ENCODE results near the gene SLC16A10. TPM values are rescaled to one million over a fixed set of nuclear protein-coding genes. Genes with fewer than 3 reads are reported as not detected.

The SLC16A10 gene
- total RNA-seq, 1 experiment from 2014 or later = 0.18 TPM

DNA sequence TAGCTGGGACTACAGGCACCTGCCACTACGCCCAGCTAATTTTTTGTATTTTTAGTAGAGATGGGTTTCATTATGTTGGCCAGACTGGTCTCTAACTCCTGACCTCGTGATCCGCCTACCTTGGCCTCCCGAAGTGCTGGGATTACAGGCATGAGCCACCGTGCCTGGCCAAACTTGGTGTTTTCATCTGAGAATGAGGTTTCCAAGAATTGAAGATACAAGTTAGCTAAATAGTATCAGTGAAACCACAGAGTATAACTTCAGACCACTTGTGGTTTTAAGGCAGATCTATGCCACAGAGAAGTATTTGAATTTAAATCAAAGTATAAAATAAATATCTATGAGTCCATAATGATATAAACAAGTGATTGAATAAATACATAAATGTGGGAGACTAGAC is 70.1 kb downstream of the SLC16A10 start:
- BruUV-seq (replicated peaks) = no TSS peak
- H3K9me3 ChIP-seq (ENCODE audit: control insufficient read depth, insufficient read depth, low read depth, low read length) = no peaks in the 10 kb centered on the region; the same call in 1 of the 2 replicates
- POLR2A ChIA-PET = no interaction called here
- no peak for TF ChIP-seq TCF7L2 (IDR thresholded peaks at IDR 0.05; ENCODE audit: low read depth, low read length)
- TF ChIP-seq, protein P1, sequence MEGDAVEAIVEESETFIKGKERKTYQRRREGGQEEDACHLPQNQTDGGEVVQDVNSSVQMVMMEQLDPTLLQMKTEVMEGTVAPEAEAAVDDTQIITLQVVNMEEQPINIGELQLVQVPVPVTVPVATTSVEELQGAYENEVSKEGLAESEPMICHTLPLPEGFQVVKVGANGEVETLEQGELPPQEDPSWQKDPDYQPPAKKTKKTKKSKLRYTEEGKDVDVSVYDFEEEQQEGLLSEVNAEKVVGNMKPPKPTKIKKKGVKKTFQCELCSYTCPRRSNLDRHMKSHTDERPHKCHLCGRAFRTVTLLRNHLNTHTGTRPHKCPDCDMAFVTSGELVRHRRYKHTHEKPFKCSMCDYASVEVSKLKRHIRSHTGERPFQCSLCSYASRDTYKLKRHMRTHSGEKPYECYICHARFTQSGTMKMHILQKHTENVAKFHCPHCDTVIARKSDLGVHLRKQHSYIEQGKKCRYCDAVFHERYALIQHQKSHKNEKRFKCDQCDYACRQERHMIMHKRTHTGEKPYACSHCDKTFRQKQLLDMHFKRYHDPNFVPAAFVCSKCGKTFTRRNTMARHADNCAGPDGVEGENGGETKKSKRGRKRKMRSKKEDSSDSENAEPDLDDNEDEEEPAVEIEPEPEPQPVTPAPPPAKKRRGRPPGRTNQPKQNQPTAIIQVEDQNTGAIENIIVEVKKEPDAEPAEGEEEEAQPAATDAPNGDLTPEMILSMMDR (IDR thresholded peaks at IDR 0.05) = no peak
- TF ChIP-seq, protein P2, sequence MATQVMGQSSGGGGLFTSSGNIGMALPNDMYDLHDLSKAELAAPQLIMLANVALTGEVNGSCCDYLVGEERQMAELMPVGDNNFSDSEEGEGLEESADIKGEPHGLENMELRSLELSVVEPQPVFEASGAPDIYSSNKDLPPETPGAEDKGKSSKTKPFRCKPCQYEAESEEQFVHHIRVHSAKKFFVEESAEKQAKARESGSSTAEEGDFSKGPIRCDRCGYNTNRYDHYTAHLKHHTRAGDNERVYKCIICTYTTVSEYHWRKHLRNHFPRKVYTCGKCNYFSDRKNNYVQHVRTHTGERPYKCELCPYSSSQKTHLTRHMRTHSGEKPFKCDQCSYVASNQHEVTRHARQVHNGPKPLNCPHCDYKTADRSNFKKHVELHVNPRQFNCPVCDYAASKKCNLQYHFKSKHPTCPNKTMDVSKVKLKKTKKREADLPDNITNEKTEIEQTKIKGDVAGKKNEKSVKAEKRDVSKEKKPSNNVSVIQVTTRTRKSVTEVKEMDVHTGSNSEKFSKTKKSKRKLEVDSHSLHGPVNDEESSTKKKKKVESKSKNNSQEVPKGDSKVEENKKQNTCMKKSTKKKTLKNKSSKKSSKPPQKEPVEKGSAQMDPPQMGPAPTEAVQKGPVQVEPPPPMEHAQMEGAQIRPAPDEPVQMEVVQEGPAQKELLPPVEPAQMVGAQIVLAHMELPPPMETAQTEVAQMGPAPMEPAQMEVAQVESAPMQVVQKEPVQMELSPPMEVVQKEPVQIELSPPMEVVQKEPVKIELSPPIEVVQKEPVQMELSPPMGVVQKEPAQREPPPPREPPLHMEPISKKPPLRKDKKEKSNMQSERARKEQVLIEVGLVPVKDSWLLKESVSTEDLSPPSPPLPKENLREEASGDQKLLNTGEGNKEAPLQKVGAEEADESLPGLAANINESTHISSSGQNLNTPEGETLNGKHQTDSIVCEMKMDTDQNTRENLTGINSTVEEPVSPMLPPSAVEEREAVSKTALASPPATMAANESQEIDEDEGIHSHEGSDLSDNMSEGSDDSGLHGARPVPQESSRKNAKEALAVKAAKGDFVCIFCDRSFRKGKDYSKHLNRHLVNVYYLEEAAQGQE (IDR thresholded peaks at IDR 0.05; ENCODE audit: insufficient read depth in 1 of 2, low read depth in 2 of 2, low read length in 1 of 2) = no peak
- TF ChIP-seq SIN3A (IDR thresholded peaks at IDR 0.05; ENCODE audit: borderline replicate concordance, insufficient read depth, low read depth, low read length) = no peak
- no peak for TF ChIP-seq POLR2AphosphoS5 (IDR thresholded peaks at IDR 0.05; ENCODE audit: low read depth, low read length)
- no peak for DNase-seq (ENCODE audit: low read depth, low spot score)
- intact Hi-C loops (cut with micrococcal nuclease; ENCODE audit: unreplicated experiment) (no loop called here), in situ Hi-C loops (cut with HindIII; ENCODE audit: low pct_unique_long_range_greater_than_20kb, low sequenced_read_pairs) (no loop called here)
- H3K27me3 ChIP-seq (ENCODE audit: control insufficient read depth, insufficient read depth, low read length) = peaks cover 3% of the 10 kb centered on the region; the same call in 1 of the 2 replicates
- H3K27ac ChIP-seq (ENCODE audit: low read length) = no peak overlapping the region
- H3K4me1 ChIP-seq (ENCODE audit: control insufficient read depth, insufficient read depth, low read length) = no peaks in the 10 kb centered on the region
- ATAC-seq = no peak
- H3K36me3 ChIP-seq (ENCODE audit: control insufficient read depth, insufficient read depth, low read length) = no peaks in the 10 kb centered on the region
- H3K4me3 ChIP-seq (ENCODE audit: low read depth in 2 of 2, low read length in 2 of 2) = no peak overlapping the region
- CTCF ChIA-PET = no interaction called here

DNA sequence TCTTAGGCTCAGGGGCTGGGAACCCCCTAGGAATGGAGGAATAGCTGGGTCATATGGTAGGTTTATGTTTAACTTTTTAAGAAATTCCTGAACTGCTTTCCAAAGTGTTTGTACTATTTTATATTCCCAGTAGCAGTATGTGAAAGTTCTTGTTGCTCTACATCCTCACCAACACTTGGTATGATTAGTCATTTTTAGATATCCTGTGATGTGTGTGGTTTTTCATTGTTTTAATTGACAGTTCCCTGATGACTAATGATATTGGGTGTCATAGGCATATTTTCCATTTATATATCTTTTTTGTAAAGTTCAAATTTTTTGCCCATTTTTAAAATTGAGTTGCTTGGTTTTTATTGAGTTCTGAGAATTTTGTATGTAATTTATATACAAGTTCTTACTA is 72.3 kb downstream of the SLC16A10 start:
- H3K36me3 ChIP-seq (ENCODE audit: control insufficient read depth, insufficient read depth, low read length) = no peaks in the 10 kb centered on the region
- ChIA-PET CTCF (no interaction called here), POLR2A (no interaction called here)
- no peaks in the 10 kb centered on the region for H3K4me1 ChIP-seq (ENCODE audit: control insufficient read depth, insufficient read depth, low read length)
- no peak for DNase-seq (ENCODE audit: low read depth, low spot score)
- H3K9me3 ChIP-seq (ENCODE audit: control insufficient read depth, insufficient read depth, low read depth, low read length) = peaks cover 4% of the 10 kb centered on the region; the same call in 1 of the 2 replicates
- TF ChIP-seq, protein P2 (IDR thresholded peaks at IDR 0.05; ENCODE audit: insufficient read depth in 1 of 2, low read depth in 2 of 2, low read length in 1 of 2) = no peak
- no peak for TF ChIP-seq POLR2AphosphoS5 (IDR thresholded peaks at IDR 0.05; ENCODE audit: low read depth, low read length)
- TF ChIP-seq, protein P1 (IDR thresholded peaks at IDR 0.05) = no peak
- TF ChIP-seq SIN3A (IDR thresholded peaks at IDR 0.05; ENCODE audit: borderline replicate concordance, insufficient read depth, low read depth, low read length) = no peak
- TF ChIP-seq TCF7L2 (IDR thresholded peaks at IDR 0.05; ENCODE audit: low read depth, low read length) = no peak
- H3K4me3 ChIP-seq (ENCODE audit: low read depth in 2 of 2, low read length in 2 of 2) = no peak overlapping the region
- ATAC-seq = no peak
- no peaks in the 10 kb centered on the region; the same call in 1 of the 2 replicates for H3K27me3 ChIP-seq (ENCODE audit: control insufficient read depth, insufficient read depth, low read length)
- BruUV-seq (replicated peaks) = no TSS peak
- no peak overlapping the region for H3K27ac ChIP-seq (ENCODE audit: low read length)
- intact Hi-C loops (cut with micrococcal nuclease; ENCODE audit: unreplicated experiment) (no loop called here), in situ Hi-C loops (cut with HindIII; ENCODE audit: low pct_unique_long_range_greater_than_20kb, low sequenced_read_pairs) (no loop called here)
